ENCODE measurements around the gene SCAF4. TPM values are rescaled to one million over a fixed set of nuclear protein-coding genes. Genes with fewer than 3 reads are reported as not detected.

SCAF4 gene
- polyA plus RNA-seq, 2 of the 4 experiments (the other 2 are of a cell fraction) = 10.4 to 16.6 TPM

- CTCF ChIA-PET = no interaction called here
- ATAC-seq (no peak), DNase-seq (ENCODE audit: low read depth in 1 of 2, low spot score in 1 of 2) (no peak), FAIRE-seq (no peak)
- Histone ChIP-seq H3K9me3 (no peaks in the 10 kb centered on the region), H3K4me2 (no peak overlapping the region), H3K4me1 (no peaks in the 10 kb centered on the region), H3K4me3 (no peak overlapping the region), H3K27ac (no peak overlapping the region)
- POLR2A ChIA-PET = no interaction called here
- WGBS (ENCODE audit: missing lambda C conversion rate) = 27% methylated on average over 4 of the region's 5 CpGs
- TF ChIP-seq SMC3 (IDR thresholded peaks at IDR 0.05) = no peak
- no peak for TF ChIP-seq FOSL2 (IDR thresholded peaks at IDR 0.05)
- no peak for TF ChIP-seq FOSL2 (CRISPR knock-in tag; IDR thresholded peaks at IDR 0.05)
- TF ChIP-seq MAX (IDR thresholded peaks at IDR 0.05) = no peak
- TF ChIP-seq ZFP36 (IDR thresholded peaks at IDR 0.05; ENCODE audit: borderline replicate concordance, partially characterized antibody) = no peak
Observed at GRCh38 chr21:31777857-31778256, 45.9 kb upstream of the SCAF4 start.

- TF ChIP-seq HDAC2 (IDR thresholded peaks at IDR 0.05) (no peak), ZC3H11A (IDR thresholded peaks at IDR 0.05) (no peak), TP53 (CRISPR knock-in tag; IDR thresholded peaks at IDR 0.05) (no peak), CHD2 (IDR thresholded peaks at IDR 0.05; ENCODE audit: low read length, partially characterized antibody) (no peak), JUN (IDR thresholded peaks at IDR 0.05) (no peak), TFCP2L1 (CRISPR knock-in tag; IDR thresholded peaks at IDR 0.05) (no peak), MAZ (IDR thresholded peaks at IDR 0.05; ENCODE audit: borderline replicate concordance, low read depth, low read length) (no peak), NPAS2 (CRISPR knock-in tag; IDR thresholded peaks at IDR 0.05; ENCODE audit: borderline replicate concordance) (no peak), JUNB (IDR thresholded peaks at IDR 0.05) (no peak), EHMT2 (IDR thresholded peaks at IDR 0.05; ENCODE audit: low read depth) (no peak), FOXS1 (CRISPR knock-in tag; IDR thresholded peaks at IDR 0.05) (no peak), CBX8 (IDR thresholded peaks at IDR 0.05) (no peak), MAFK (IDR thresholded peaks at IDR 0.05; ENCODE audit: partially characterized antibody) (no peak), POLR2A (IDR thresholded peaks at IDR 0.05; ENCODE audit: low read length) (no peak), CHD4 (IDR thresholded peaks at IDR 0.05; ENCODE audit: borderline replicate concordance) (no peak), FOSB (CRISPR knock-in tag; IDR thresholded peaks at IDR 0.05) (no peak)
- TF ChIP-seq, protein P1, sequence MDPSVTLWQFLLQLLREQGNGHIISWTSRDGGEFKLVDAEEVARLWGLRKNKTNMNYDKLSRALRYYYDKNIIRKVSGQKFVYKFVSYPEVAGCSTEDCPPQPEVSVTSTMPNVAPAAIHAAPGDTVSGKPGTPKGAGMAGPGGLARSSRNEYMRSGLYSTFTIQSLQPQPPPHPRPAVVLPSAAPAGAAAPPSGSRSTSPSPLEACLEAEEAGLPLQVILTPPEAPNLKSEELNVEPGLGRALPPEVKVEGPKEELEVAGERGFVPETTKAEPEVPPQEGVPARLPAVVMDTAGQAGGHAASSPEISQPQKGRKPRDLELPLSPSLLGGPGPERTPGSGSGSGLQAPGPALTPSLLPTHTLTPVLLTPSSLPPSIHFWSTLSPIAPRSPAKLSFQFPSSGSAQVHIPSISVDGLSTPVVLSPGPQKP (IDR thresholded peaks at IDR 0.05; ENCODE audit: low read depth, low read length) = no peak
- Histone ChIP-seq H3K4me2 (no peak overlapping the region), H3K4me3 (no peak overlapping the region), H3K9me3 (no peaks in the 10 kb centered on the region), H3K4me1 (no peaks in the 10 kb centered on the region), H3K27ac (no peak overlapping the region)
- 93% methylated on average over 1 of the region's 1 CpG for WGBS (ENCODE audit: missing lambda C conversion rate)
- no peak for DNase-seq (ENCODE audit: low read depth in 1 of 2, low spot score in 1 of 2)
- ChIA-PET CTCF (interaction anchor here (2.3 kb wide), 1 partner anchor 12 kb away, joined by 6 read pairs; no protein-coding TSS in a partner anchor), POLR2A (no interaction called here)
- no peak for FAIRE-seq
- ATAC-seq = no peak
Observed at GRCh38 chr21:31774031-31774430, 42.1 kb upstream of the SCAF4 start.

- TF ChIP-seq TP53 (CRISPR knock-in tag; IDR thresholded peaks at IDR 0.05) (no peak), NR3C1 (IDR thresholded peaks at IDR 0.05) (no peak), FOSL2 (IDR thresholded peaks at IDR 0.05) (no peak), FOSL2 (CRISPR knock-in tag; IDR thresholded peaks at IDR 0.05) (no peak), RAD21 (conservative IDR thresholded peaks at IDR 0.05 in 1 of 2, IDR thresholded peaks at IDR 0.05 in 1 of 2) (no peak), NFE2L2 (conservative IDR thresholded peaks at IDR 0.05; ENCODE audit: low read length) (no peak), SREBF2 (IDR thresholded peaks at IDR 0.05) (no peak), MAZ (IDR thresholded peaks at IDR 0.05; ENCODE audit: borderline replicate concordance, low read depth, low read length) (no peak), RFX5 (IDR thresholded peaks at IDR 0.05) (no peak), KDM1A (IDR thresholded peaks at IDR 0.05; ENCODE audit: low read depth) (no peak), E2F6 (IDR thresholded peaks at IDR 0.05; ENCODE audit: borderline replicate concordance, low read depth) (no peak), BCL3 (IDR thresholded peaks at IDR 0.05) (no peak), HEYL (CRISPR knock-in tag; IDR thresholded peaks at IDR 0.05) (no peak), EHMT2 (IDR thresholded peaks at IDR 0.05; ENCODE audit: low read depth) (no peak)
- TF ChIP-seq, protein P1 (IDR thresholded peaks at IDR 0.05; ENCODE audit: low read depth, low read length) = no peak
- Histone ChIP-seq H3K9me3 (no peaks in the 10 kb centered on the region), H3K27ac (no peak overlapping the region), H3K4me1 (no peaks in the 10 kb centered on the region), H3K4me3 (no peak overlapping the region), H3K4me2 (no peak overlapping the region)
- ChIA-PET POLR2A (no interaction called here), CTCF (interaction anchor here (0.9 to 1.0 kb wide), 2 partner anchors 13 to 17 kb away, joined by 3 to 4 read pairs; no protein-coding TSS in a partner anchor)
- no peak for FAIRE-seq
- WGBS (ENCODE audit: missing lambda C conversion rate) = 58% methylated on average over 5 of the region's 5 CpGs
- no peak for DNase-seq (ENCODE audit: low read depth in 1 of 2, low spot score in 1 of 2)
- ATAC-seq = no peak
Observed at GRCh38 chr21:31772674-31773555, 41.0 kb upstream of the SCAF4 start.

Measured in A549 (cell line).